Smooth muscle cell of the brain vasculature (primary cell): ENCODE measurements around the gene TRIM38.
"Not testable (repeated sequence)": the region's sequence is repeated elsewhere in the genome, so short reads cannot be mapped to it uniquely, and the experiment has no call there.

Source experiments
- DNase-seq: peaks from one replicate; pipeline ENCODE4 v3.0.0-alpha.2; 2012; ENCODE audit warnings: low read depth, low spot score

The TRIM38 gene

DNA sequence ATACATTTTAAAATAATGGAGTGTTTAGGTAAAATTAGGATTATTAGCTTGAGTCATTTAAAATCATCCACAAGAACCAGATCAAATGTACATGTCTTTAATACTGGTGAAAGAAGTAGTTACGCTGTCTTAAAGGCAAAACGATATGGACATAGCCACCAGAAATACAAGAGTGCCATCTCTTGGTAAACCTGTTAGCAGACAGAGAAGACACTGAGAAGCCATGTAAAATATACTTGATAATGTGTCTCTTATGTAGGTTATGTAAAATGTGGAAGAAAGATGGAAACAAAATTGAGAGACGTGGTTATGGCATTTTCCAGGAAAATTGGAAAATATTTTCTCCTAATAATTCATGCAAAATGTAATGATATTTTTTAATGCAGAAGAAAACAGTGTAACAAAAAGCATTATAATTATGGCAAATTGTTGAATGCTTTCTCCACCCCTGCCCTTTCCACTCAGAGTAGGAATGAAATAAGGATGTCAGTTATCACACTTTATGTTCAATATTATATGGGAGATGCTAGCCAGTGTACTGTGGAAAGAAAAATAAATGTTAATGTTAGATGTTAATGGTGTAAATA, 19.9 kb upstream of the TRIM38 start:
- DNase-seq = no peak

- no peak for DNase-seq
Observed at GRCh38 chr6:25943887-25944286, 18.7 kb upstream of the TRIM38 start.

GRCh38 chr6:25944688-25945574, 17.7 kb upstream of the TRIM38 start:
- DNase-seq = no peak

DNA sequence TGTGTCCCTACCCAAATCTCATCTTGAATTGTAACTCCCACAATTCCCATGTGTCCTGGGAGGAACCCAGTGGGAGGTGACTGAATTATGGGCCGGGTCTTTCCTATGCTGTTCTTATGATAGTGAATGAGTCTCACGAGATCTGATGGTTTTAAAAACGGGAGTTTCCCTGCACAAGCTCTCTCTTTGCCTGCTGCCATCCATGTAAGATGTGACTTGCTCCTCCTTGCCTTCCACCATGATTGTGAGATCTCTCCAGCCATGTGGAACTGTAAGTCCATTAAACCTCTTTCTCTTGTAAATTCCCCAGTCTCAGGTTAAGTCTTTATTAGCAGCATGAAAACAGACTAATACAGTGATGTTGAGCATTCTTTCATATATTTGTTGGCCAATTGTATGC, 16.9 kb upstream of the TRIM38 start:
- DNase-seq = not testable (repeated sequence)

DNA sequence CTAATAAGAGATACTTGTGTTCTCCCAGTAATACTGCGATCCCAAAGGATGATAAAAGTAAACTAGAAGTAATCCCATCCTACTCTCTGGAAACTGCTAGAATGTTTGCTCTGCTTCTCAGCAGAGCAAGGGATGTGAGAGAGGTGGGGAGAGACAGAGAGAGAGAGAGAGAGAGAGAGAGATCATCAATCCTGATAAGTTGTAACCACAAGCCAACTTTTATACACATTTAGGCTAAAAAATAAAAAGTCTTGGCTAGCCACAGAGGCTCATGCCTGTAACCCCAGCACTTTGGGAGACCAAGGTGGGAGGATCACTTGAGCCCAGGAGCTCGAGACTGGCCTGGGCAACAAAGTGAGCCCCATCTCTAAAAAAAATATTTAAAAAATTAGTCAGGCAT, 16.0 kb upstream of the TRIM38 start:
- DNase-seq = no peak

GRCh38 chr6:25947492-25947891, 15.1 kb upstream of the TRIM38 start:
- not testable (repeated sequence) for DNase-seq

GRCh38 chr6:25949695-25950094, 12.9 kb upstream of the TRIM38 start:
- DNase-seq = no peak

- DNase-seq = no peak
Observed at GRCh38 chr6:25950297-25950696, 12.3 kb upstream of the TRIM38 start.

GRCh38 chr6:25951296-25952032, 11.1 kb upstream of the TRIM38 start:
- DNase-seq = no peak

GRCh38 chr6:25952535-25952934, 10.1 kb upstream of the TRIM38 start:
- DNase-seq = no peak

DNA sequence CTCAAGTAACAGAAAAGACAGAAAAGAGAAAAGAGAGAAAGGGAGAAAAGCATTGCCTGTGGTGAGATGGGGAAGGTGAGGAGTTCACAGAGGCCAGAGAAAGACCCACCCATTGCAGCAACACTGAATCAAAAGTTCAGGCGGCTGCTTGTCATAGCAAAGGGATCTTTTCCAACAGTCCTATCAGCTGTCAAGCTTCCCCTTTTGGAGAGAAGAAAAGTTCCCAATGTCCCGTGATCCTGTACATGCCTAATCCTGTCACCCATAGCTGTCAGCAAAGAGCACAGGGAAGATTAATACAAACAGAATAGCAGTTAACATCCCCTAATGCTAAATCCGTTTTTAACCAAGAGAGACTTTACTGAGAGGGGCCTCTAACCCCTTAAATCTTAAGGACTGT, 8.9 kb upstream of the TRIM38 start:
- DNase-seq = no peak

DNA sequence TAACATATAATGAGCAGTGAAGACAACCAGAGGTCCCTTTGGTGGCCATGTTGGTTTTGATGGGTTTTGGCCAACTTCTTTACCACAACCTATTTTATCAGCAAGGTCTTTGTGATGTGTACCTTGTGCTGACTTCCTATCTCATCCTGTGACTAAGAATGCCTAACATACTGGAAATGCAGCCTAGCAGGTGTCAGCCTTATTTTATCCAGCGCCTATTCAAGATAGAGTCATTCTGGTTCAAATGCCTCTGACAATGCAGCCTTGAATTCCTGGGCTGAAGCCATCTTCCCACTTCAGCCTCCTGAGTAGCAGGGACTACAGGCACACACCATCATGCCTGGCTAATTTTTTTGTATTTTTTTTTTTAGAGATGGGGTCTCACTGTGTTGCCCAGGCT, 7.8 kb upstream of the TRIM38 start:
- DNase-seq = no peak

GRCh38 chr6:25956226-25956625, 6.4 kb upstream of the TRIM38 start:
- DNase-seq = no peak

DNA sequence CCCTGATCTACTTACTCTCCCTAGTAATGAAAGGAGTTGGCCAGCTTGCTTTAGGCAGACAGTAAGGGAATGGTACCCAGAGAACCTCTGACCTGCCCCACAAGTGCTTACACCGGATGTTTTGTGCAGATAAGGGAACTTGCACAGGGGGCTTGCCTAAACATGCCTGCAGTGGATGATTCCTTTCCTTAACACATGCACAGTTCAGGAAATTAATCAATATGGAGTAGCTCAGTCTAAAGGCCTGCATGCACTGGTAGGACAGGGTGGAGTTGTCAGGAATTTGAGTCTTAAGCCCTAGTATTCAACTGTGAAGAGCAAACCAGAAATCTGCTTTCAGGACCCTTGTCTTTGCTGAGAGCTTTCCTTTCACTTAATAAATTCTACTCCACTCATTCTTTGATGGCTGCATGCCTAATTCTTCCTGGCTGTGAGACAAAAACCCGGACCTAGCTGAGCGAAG, 3.9 kb upstream of the TRIM38 start:
- no peak for DNase-seq

DNA sequence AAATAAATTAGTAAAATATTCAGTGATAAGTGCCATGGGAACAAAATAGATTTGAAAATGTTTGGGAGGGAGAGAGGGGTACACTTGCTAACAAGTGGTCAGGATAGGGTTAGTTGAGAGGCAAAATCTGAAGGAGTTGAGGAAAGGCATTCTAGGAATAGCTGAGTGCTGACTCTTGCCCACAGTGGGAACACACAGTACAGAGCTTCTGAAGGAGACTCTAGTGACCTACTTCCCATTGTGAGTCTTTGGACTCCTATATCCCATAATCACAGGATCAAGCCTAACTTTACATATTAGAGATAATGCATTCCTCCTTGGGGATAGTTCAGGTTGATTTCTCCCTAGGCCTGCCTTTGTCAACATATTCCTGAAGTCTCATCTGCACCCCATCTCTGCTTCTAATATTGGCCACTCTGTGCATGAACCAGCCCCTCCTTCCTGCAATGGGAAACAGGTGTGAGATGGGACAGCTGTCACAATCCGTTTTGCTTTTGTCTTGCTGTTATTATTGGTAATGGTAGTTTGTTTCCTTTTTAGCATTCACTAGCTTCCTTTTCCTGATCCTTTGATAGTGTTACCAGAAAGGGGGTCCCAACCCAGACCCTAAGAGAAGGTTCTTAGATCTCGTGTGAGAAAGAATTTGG, 2.6 kb upstream of the TRIM38 start:
- DNase-seq = no peak

DNA sequence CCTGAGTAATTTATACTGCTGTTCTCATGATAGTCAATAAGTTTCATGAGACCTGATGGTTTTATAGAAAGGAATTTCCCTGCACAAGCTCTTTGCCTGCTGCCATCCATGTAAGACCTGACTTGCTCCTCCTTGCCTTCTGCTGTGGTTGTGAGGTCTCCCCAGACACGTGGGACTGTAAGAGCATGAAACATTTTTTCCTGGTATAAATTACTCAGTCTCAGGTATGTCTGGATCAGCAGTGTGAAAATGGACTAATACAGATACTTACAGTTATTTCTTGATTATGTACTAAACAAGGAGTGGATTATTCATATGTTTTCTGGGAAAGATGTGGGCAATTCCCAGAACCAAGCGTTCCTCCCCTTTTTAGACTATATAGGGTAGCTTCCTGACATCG, 1.9 kb upstream of the TRIM38 start:
- no peak for DNase-seq

- no peak for DNase-seq
Observed at GRCh38 chr6:25961619-25962148, 918 bp upstream of the TRIM38 start.

DNA sequence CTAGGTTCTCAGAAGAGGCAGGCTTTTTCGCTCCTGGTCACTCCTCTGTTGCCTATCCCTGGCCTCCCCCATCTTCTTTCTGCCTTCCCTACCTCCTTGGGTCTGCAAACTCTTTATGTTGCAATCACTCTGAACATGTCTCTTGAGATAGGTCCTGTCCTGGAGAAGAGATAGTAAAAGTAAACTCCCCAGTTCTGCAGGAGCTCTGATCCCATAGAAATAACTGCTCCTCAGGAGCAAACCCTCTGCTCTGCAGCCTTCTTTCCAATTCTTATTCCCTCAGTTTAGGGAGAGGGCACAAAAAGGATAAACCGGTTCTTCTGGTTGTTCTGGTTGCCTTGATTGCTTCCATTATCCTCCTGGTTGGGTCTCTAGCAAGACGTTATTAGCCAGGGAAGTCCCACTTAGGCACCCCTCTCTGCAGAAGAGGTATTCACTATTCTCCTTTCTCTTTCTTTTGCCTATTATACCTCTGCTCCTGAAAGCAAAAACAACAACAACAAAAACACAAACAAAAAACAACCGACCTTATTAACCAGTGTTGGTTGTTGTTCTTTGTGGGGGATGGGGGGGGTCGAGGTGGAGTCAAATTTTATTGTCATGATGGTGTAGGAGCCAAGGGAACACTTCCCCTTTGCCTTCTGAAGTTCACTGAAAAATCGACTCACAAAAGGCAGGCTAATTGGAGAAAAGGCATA, 973 bp downstream of the TRIM38 start:
- DNase-seq = no peak

DNA sequence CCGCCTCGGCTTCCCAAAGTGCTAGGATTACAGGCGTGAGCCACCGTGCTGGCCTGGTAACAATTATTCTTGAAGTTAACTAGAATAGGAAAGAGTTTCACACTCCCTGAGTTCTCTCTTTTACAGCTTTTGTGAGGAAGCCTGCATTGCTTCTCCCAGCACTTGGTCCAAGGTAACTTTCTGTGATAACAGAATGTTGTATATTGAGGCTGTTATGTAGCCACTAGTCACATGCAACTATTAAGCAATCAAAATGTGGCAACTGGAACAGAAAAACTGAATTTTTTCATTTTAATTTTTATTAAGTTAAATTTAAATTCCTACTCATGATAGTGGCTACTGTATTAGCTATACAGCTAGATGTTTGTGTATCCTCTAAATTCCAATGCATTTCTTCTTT, 2.5 kb downstream of the TRIM38 start:
- no peak for DNase-seq

DNA sequence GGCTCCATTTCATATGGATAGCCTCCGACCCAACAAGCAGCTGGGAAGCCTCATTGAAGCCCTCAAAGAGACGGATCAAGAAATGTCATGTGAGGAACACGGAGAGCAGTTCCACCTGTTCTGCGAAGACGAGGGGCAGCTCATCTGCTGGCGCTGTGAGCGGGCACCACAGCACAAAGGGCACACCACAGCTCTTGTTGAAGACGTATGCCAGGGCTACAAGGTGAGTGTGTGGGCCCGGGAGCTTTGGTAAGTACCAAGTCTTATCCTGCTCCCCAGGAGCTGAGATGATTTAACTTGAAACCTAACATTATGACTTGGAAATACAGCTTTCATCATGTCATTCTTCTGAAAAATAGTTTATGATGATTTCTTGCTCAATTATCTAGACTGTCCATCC, 4.1 kb downstream of the TRIM38 start:
- no peak for DNase-seq

- no peak for DNase-seq
Observed at GRCh38 chr6:25968769-25969168, 6.2 kb downstream of the TRIM38 start.
